H7 (cell line): Measurements from ENCODE around the gene HMOX1. TPM values are rescaled to one million over a fixed set of nuclear protein-coding genes. Genes with fewer than 3 reads are reported as not detected.

Experiments
- DNase-seq: peaks from one replicate; pipeline ENCODE4 v3.0.0; 2012
- H3K27me3 ChIP-seq: 2 replicates; pipeline ENCODE4 v1.6.0; 2011; ENCODE audit warnings: mild to moderate bottlenecking, low read length; ENCODE audit not compliant: control insufficient read depth, insufficient read depth
- H3K36me3 ChIP-seq: replicated peaks from 2 replicates; pipeline ENCODE4 v1.5.1; 2011; ENCODE audit warnings: low read length; ENCODE audit not compliant: control insufficient read depth, insufficient read depth
- H3K4me3 ChIP-seq: 2 replicates; pipeline ENCODE4 v1.5.1; 2011; ENCODE audit warnings: low read depth, mild to moderate bottlenecking, control low read depth, low read length, moderate library complexity; ENCODE audit not compliant: insufficient read depth
- total RNA-seq: library from RNA; depleted of rRNA; stranded (reverse); fragments of >200 nt; shearing (Covaris generic); gene quantifications from 2 replicates; pipeline ENCODE4 v1.2.3, GENCODE V29; 2014

Gene HMOX1
- total RNA-seq, 1 experiment from 2014 or later, result 20.6 TPM

GRCh38 chr22:35399114-35399677, 18.3 kb downstream of the HMOX1 start:
- Histone ChIP-seq H3K36me3 (peaks cover 23% of the 10 kb centered on the region), H3K27me3 (no peaks in the 10 kb centered on the region), H3K4me3 (peak overlapping the region; percentile 49)
- peak; percentile 71 for DNase-seq

GRCh38 chr22:35399678-35400500, 19.0 kb downstream of the HMOX1 start, which contains the start of gene MCM5:
Gene MCM5, plus strand, starts transcription at chr22:35400140. Its CDS starts 299 bp downstream, at chr22:35400439.
- Histone ChIP-seq H3K36me3 (peaks cover 27% of the 10 kb centered on the region), H3K27me3 (no peaks in the 10 kb centered on the region), H3K4me3 (peak within 1 kb of the TSS; percentile 90)
- DNase-seq, result peak; percentile 100

- H3K4me3 ChIP-seq, result peak overlapping the region; percentile 90
- H3K27me3 ChIP-seq, result no peaks in the 10 kb centered on the region
- no peak for DNase-seq
- H3K36me3 ChIP-seq, result peaks cover 27% of the 10 kb centered on the region
Measured at GRCh38 chr22:35400501-35400790, 19.6 kb downstream of the HMOX1 start.

GRCh38 chr22:35401863-35402262, 21.0 kb downstream of the HMOX1 start:
- Histone ChIP-seq H3K36me3 (peaks cover 35% of the 10 kb centered on the region), H3K4me3 (no peak overlapping the region), H3K27me3 (no peaks in the 10 kb centered on the region)
- DNase-seq, result no peak

GRCh38 chr22:35403356-35403755, 22.5 kb downstream of the HMOX1 start:
- DNase-seq, result no peak
- Histone ChIP-seq H3K27me3 (no peaks in the 10 kb centered on the region), H3K36me3 (peaks cover 49% of the 10 kb centered on the region), H3K4me3 (no peak overlapping the region)

GRCh38 chr22:35404176-35404575, 23.3 kb downstream of the HMOX1 start:
- Histone ChIP-seq H3K27me3 (no peaks in the 10 kb centered on the region), H3K4me3 (no peak overlapping the region), H3K36me3 (peaks cover 53% of the 10 kb centered on the region)
- DNase-seq, result no peak

GRCh38 chr22:35406443-35406842, 25.5 kb downstream of the HMOX1 start:
- H3K36me3 ChIP-seq, result peaks cover 68% of the 10 kb centered on the region
- no peak for DNase-seq
- H3K27me3 ChIP-seq, result no peaks in the 10 kb centered on the region
- no peak overlapping the region for H3K4me3 ChIP-seq

- Histone ChIP-seq H3K4me3 (no peak overlapping the region), H3K36me3 (peaks cover 71% of the 10 kb centered on the region), H3K27me3 (no peaks in the 10 kb centered on the region)
- DNase-seq, result no peak
Measured at GRCh38 chr22:35407362-35407761, 26.5 kb downstream of the HMOX1 start.

GRCh38 chr22:35409783-35410662, 29.1 kb downstream of the HMOX1 start:
- no peaks in the 10 kb centered on the region for H3K27me3 ChIP-seq
- peaks cover 72% of the 10 kb centered on the region for H3K36me3 ChIP-seq
- no peak overlapping the region for H3K4me3 ChIP-seq
- no peak for DNase-seq

- Histone ChIP-seq H3K36me3 (peaks cover 77% of the 10 kb centered on the region), H3K4me3 (no peak overlapping the region), H3K27me3 (no peaks in the 10 kb centered on the region)
- DNase-seq, result no peak
Measured at GRCh38 chr22:35410663-35411034, 29.8 kb downstream of the HMOX1 start.

GRCh38 chr22:35411102-35411501, 30.2 kb downstream of the HMOX1 start:
- no peak overlapping the region for H3K4me3 ChIP-seq
- H3K36me3 ChIP-seq, result peaks cover 78% of the 10 kb centered on the region
- H3K27me3 ChIP-seq, result no peaks in the 10 kb centered on the region
- DNase-seq, result no peak

- no peak for DNase-seq
- Histone ChIP-seq H3K27me3 (no peaks in the 10 kb centered on the region), H3K4me3 (no peak overlapping the region), H3K36me3 (peaks cover 74% of the 10 kb centered on the region)
Measured at GRCh38 chr22:35413624-35414023, 32.7 kb downstream of the HMOX1 start.

- no peak for DNase-seq
- Histone ChIP-seq H3K36me3 (peaks cover 76% of the 10 kb centered on the region), H3K27me3 (no peaks in the 10 kb centered on the region), H3K4me3 (no peak overlapping the region)
Measured at GRCh38 chr22:35417606-35418005, 36.7 kb downstream of the HMOX1 start.

- no peak for DNase-seq
- Histone ChIP-seq H3K36me3 (peaks cover 79% of the 10 kb centered on the region), H3K4me3 (no peak overlapping the region), H3K27me3 (no peaks in the 10 kb centered on the region)
Measured at GRCh38 chr22:35418088-35418487, 37.2 kb downstream of the HMOX1 start.

- no peaks in the 10 kb centered on the region for H3K27me3 ChIP-seq
- H3K4me3 ChIP-seq, result no peak overlapping the region
- H3K36me3 ChIP-seq, result peaks cover 76% of the 10 kb centered on the region
- DNase-seq, result no peak
Measured at GRCh38 chr22:35418731-35419130, 37.8 kb downstream of the HMOX1 start.
